Measurements from ENCODE around the gene SLC31A1.

GRCh38 chr9:113183956-113184488 lies 37.3 kb upstream of the SLC31A1 start:
- TF ChIP-seq, protein P1, sequence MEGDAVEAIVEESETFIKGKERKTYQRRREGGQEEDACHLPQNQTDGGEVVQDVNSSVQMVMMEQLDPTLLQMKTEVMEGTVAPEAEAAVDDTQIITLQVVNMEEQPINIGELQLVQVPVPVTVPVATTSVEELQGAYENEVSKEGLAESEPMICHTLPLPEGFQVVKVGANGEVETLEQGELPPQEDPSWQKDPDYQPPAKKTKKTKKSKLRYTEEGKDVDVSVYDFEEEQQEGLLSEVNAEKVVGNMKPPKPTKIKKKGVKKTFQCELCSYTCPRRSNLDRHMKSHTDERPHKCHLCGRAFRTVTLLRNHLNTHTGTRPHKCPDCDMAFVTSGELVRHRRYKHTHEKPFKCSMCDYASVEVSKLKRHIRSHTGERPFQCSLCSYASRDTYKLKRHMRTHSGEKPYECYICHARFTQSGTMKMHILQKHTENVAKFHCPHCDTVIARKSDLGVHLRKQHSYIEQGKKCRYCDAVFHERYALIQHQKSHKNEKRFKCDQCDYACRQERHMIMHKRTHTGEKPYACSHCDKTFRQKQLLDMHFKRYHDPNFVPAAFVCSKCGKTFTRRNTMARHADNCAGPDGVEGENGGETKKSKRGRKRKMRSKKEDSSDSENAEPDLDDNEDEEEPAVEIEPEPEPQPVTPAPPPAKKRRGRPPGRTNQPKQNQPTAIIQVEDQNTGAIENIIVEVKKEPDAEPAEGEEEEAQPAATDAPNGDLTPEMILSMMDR (IDR thresholded peaks at IDR 0.05): no peak
- TF ChIP-seq POLR2A (IDR thresholded peaks at IDR 0.05): no peak

Data from body of pancreas (tissue), 4 donors.